Parathyroid adenoma (tissue), 2 donors: ENCODE results near the gene CHST15.

ENCODE experiments used
- H2AFZ ChIP-seq: fragments of 300-600 bp; sonication (generic); one replicate; pipeline ENCODE4 v1.7.0; 2017; ENCODE audit warnings: antibody characterized with exemption, mild to moderate bottlenecking
- H3K27ac ChIP-seq: fragments of 300-600 bp; sonication (generic); one replicate; pipeline ENCODE4 v1.7.0; 2017
- H3K27me3 ChIP-seq: fragments of 300-600 bp; sonication (generic); one replicate; pipeline ENCODE4 v1.7.0; 2017; ENCODE audit warnings: low read length; ENCODE audit not compliant: control insufficient read depth, insufficient read depth
- H3K36me3 ChIP-seq: fragments of 300-600 bp; sonication (generic); one replicate; pipeline ENCODE4 v1.7.0; 2017; ENCODE audit warnings: low read length; ENCODE audit not compliant: control insufficient read depth, insufficient read depth
- H3K4me1 ChIP-seq: fragments of 300-600 bp; sonication (generic); one replicate; pipeline ENCODE4 v1.7.0; 2017; ENCODE audit warnings: control low read depth
- H3K4me2 ChIP-seq: fragments of 300-600 bp; sonication (generic); one replicate; pipeline ENCODE4 v1.7.0; 2017; ENCODE audit warnings: low read length
- H3K4me3 ChIP-seq: fragments of 300-600 bp; sonication (generic); one replicate; pipeline ENCODE4 v1.7.0; 2017; ENCODE audit warnings: low read depth, low read length
- H3K79me2 ChIP-seq: fragments of 300-600 bp; sonication (generic); one replicate; pipeline ENCODE4 v1.7.0; 2017; ENCODE audit warnings: control low read depth
- H3K9ac ChIP-seq: fragments of 300-600 bp; sonication (generic); one replicate; pipeline ENCODE4 v1.7.0; 2017; ENCODE audit warnings: mild to moderate bottlenecking
- H3K9me3 ChIP-seq: fragments of 300-600 bp; sonication (generic); one replicate; pipeline ENCODE4 v1.7.0; 2017; ENCODE audit warnings: low read length; ENCODE audit not compliant: control insufficient read depth
- CTCF ChIP-seq: fragments of 300-600 bp; sonication (generic); IDR thresholded peaks from one replicate; pipeline ENCODE4 v1.7.0; 2017; ENCODE audit warnings: antibody characterized with exemption, mild to moderate bottlenecking
- donor health status: primary hyperparathyroidism.

CHST15 gene

GRCh38 chr10:123958241-123958640 lies 135.2 kb downstream of the CHST15 start:
- H3K9ac ChIP-seq: no peak overlapping the region
- no peaks in the 10 kb centered on the region for H3K27me3 ChIP-seq
- H2AFZ ChIP-seq: no peak overlapping the region
- no peak overlapping the region for H3K4me3 ChIP-seq
- H3K9me3 ChIP-seq: no peaks in the 10 kb centered on the region
- no peaks in the 10 kb centered on the region for H3K4me1 ChIP-seq
- H3K36me3 ChIP-seq: no peaks in the 10 kb centered on the region
- H3K27ac ChIP-seq: no peak overlapping the region
- no peak overlapping the region for H3K4me2 ChIP-seq
- TF ChIP-seq CTCF: no peak
- no peaks in the 10 kb centered on the region for H3K79me2 ChIP-seq
